ENCODE measurements around the gene SORCS2.

GRCh38 chr4:7160439-7160838 is 31.9 kb upstream of the SORCS2 start:
- TF ChIP-seq POLR2A (IDR thresholded peaks at IDR 0.05) = no peak
- TF ChIP-seq CTCF (IDR thresholded peaks at IDR 0.05) = no peak

All from uterus (tissue), 2 donors.